WTC11 (cell line): ENCODE measurements around the gene SETD1A. TPM values are rescaled to one million over a fixed set of nuclear protein-coding genes. Genes with fewer than 3 reads are reported as not detected.

Experiments
- CDX4 ChIP-seq: fragments of 250-450 bp; sonication (Bioruptor Pico); IDR thresholded peaks from 2 replicates; pipeline ENCODE4 v1.9.0; 2021; ENCODE audit warnings: moderate library complexity, mild to moderate bottlenecking, inconsistent platforms, borderline replicate concordance
- CREB1 ChIP-seq: sonication (generic); formaldehyde crosslinking; IDR thresholded peaks from 2 replicates; pipeline ENCODE4 v1.8.0; 2023; ENCODE audit warnings: mild to moderate bottlenecking, missing genetic modification reagents
- E2F1 ChIP-seq: sonication (generic); formaldehyde crosslinking; IDR thresholded peaks from 2 replicates; pipeline ENCODE4 v1.8.0; 2022; ENCODE audit warnings: mild to moderate bottlenecking, missing genetic modification reagents
- ELF4 ChIP-seq: sonication (generic); formaldehyde crosslinking; IDR thresholded peaks from 2 replicates; pipeline ENCODE4 v1.8.1; 2022; ENCODE audit warnings: low read depth, mild to moderate bottlenecking, moderate library complexity, missing genetic modification reagents
- ERG ChIP-seq: fragments of 250-450 bp; sonication (Bioruptor Pico); IDR thresholded peaks from 2 replicates; pipeline ENCODE4 v1.8.0; 2021; ENCODE audit warnings: mild to moderate bottlenecking
- ETV6 ChIP-seq: sonication (generic); formaldehyde crosslinking; IDR thresholded peaks from 2 replicates; pipeline ENCODE4 v1.8.1; 2022; ENCODE audit warnings: mild to moderate bottlenecking, missing genetic modification reagents
- FOXJ3 ChIP-seq: sonication (generic); formaldehyde crosslinking; IDR thresholded peaks from 2 replicates; pipeline ENCODE4 v1.9.0; 2021; ENCODE audit warnings: missing genetic modification reagents, mild to moderate bottlenecking, borderline replicate concordance
- GABPB1 ChIP-seq: sonication (generic); formaldehyde crosslinking; IDR thresholded peaks from 2 replicates; pipeline ENCODE4 v1.8.1; 2023; ENCODE audit warnings: mild to moderate bottlenecking, missing genetic modification reagents
- HMGXB4 ChIP-seq: sonication (generic); formaldehyde crosslinking; IDR thresholded peaks from 2 replicates; pipeline ENCODE4 v1.8.1; 2023; ENCODE audit warnings: mild to moderate bottlenecking, moderate library complexity, missing genetic modification reagents
- IRF2 ChIP-seq: sonication (generic); formaldehyde crosslinking; IDR thresholded peaks from 2 replicates; pipeline ENCODE4 v1.8.0; 2022; ENCODE audit warnings: low read depth, missing genetic modification reagents, borderline replicate concordance
- NFATC4 ChIP-seq: fragments of 250-450 bp; sonication (Bioruptor Pico); IDR thresholded peaks from 2 replicates; pipeline ENCODE4 v1.9.0; 2021; ENCODE audit warnings: mild to moderate bottlenecking
- NFYB ChIP-seq: sonication (generic); formaldehyde crosslinking; conservative IDR thresholded peaks from 2 replicates; pipeline ENCODE4 v1.8.0; 2022; ENCODE audit warnings: low read depth, missing genetic modification reagents
- OVOL2 ChIP-seq: fragments of 250-450 bp; sonication (Bioruptor Pico); IDR thresholded peaks from 2 replicates; pipeline ENCODE4 v1.9.0; 2021; ENCODE audit warnings: mild to moderate bottlenecking, borderline replicate concordance
- PREB ChIP-seq: sonication (generic); formaldehyde crosslinking; IDR thresholded peaks from 2 replicates; pipeline ENCODE4 v1.8.1; 2022; ENCODE audit warnings: mild to moderate bottlenecking, missing genetic modification reagents, moderate library complexity, borderline replicate concordance
- RELA ChIP-seq: sonication (generic); formaldehyde crosslinking; IDR thresholded peaks from 2 replicates; pipeline ENCODE4 v1.8.1; 2022; ENCODE audit warnings: missing genetic modification reagents, mild to moderate bottlenecking, borderline replicate concordance
- SMAD3 ChIP-seq: sonication (generic); formaldehyde crosslinking; IDR thresholded peaks from 2 replicates; pipeline ENCODE4 v1.8.0; 2022; ENCODE audit warnings: missing genetic modification reagents, mild to moderate bottlenecking, borderline replicate concordance
- SMAD4 ChIP-seq: sonication (generic); formaldehyde crosslinking; IDR thresholded peaks from 2 replicates; pipeline ENCODE4 v1.8.0; 2022; ENCODE audit warnings: mild to moderate bottlenecking, missing genetic modification reagents
- USF2 ChIP-seq: sonication (generic); formaldehyde crosslinking; IDR thresholded peaks from 2 replicates; pipeline ENCODE4 v1.8.1; 2023; ENCODE audit warnings: mild to moderate bottlenecking, missing genetic modification reagents, moderate library complexity
- ZNF138 ChIP-seq: sonication (generic); formaldehyde crosslinking; conservative IDR thresholded peaks from 2 replicates; pipeline ENCODE4 v1.8.1; 2022; ENCODE audit warnings: mild to moderate bottlenecking, moderate library complexity, missing genetic modification reagents
- ZNF281 ChIP-seq: sonication (generic); formaldehyde crosslinking; IDR thresholded peaks from 2 replicates; pipeline ENCODE4 v1.8.0; 2023; ENCODE audit warnings: mild to moderate bottlenecking, missing genetic modification reagents
- ZNF512 ChIP-seq: sonication (generic); formaldehyde crosslinking; IDR thresholded peaks from 2 replicates; pipeline ENCODE4 v1.8.1; 2022; ENCODE audit warnings: missing genetic modification reagents, borderline replicate concordance
- ZNF532 ChIP-seq: fragments of 250-450 bp; sonication (Bioruptor Pico); IDR thresholded peaks from 2 replicates; pipeline ENCODE4 v1.9.0; 2021; ENCODE audit warnings: mild to moderate bottlenecking, borderline replicate concordance
- ZNF671 ChIP-seq: fragments of 250-450 bp; sonication (Bioruptor Pico); IDR thresholded peaks from 2 replicates; pipeline ENCODE4 v1.8.0; 2021; ENCODE audit warnings: mild to moderate bottlenecking
- total RNA-seq: library from RNA; stranded (reverse); gene quantifications from 3 replicates; pipeline ENCODE4 v1.2.3, GENCODE V29; 2021

Gene SETD1A
- total RNA-seq, 1 experiment from 2014 or later, result 31.1 TPM

- TF ChIP-seq IRF2 (CRISPR knock-in tag) (no peak), ETV6 (CRISPR knock-in tag) (0 out of 2 replicates have a peak, but pooled peaks have one; percentile 19), PREB (CRISPR knock-in tag) (no peak), OVOL2 (no peak), USF2 (CRISPR knock-in tag) (peak; percentile 14; the same call in 1 of the 2 replicates), CREB1 (CRISPR knock-in tag) (no peak), GABPB1 (CRISPR knock-in tag) (peak; percentile 54; the same call in 1 of the 2 replicates), ERG (CRISPR knock-in tag) (no peak), ZNF532 (CRISPR knock-in tag) (no peak), RELA (CRISPR knock-in tag) (no peak), NFATC4 (CRISPR knock-in tag) (no peak), SMAD4 (CRISPR knock-in tag) (no peak), ZNF512 (CRISPR knock-in tag) (no peak), ZNF281 (CRISPR knock-in tag) (no peak), ZNF138 (CRISPR knock-in tag) (no peak), NFYB (CRISPR knock-in tag) (no peak), CDX4 (CRISPR knock-in tag) (no peak), SMAD3 (CRISPR knock-in tag) (no peak), ELF4 (CRISPR knock-in tag) (no peak), FOXJ3 (CRISPR knock-in tag) (no peak), E2F1 (CRISPR knock-in tag) (no peak), HMGXB4 (CRISPR knock-in tag) (no peak), ZNF671 (CRISPR knock-in tag) (no peak)
Observed at GRCh38 chr16:30921748-30922419, 35.7 kb upstream of the SETD1A start (continued).
